K562 (cell line): Measurements from ENCODE around the gene ADAMTS10. TPM values are rescaled to one million over a fixed set of nuclear protein-coding genes. Genes with fewer than 3 reads are reported as not detected.

Source experiments
- SIN3A ChIP-seq, 2 experiments: fragments of 150-350 bp in 1 of 2; IDR thresholded peaks; 2 replicates each; pipeline ENCODE4 v1.6.1; 2011 to 2016; ENCODE audit warnings: borderline replicate concordance in 2 of 2, low read depth in 2 of 2, low read length in 2 of 2, mild to moderate bottlenecking in 2 of 2, moderate library complexity in 2 of 2; ENCODE audit not compliant: control insufficient read depth in 1 of 2
- SMARCA5 ChIP-seq: fragments of 450-650 bp; IDR thresholded peaks from 2 replicates; pipeline ENCODE4 v1.6.1; 2016
- THAP12 ChIP-seq: fragments of 250-450 bp; sonication (Bioruptor Pico); IDR thresholded peaks from 2 replicates; pipeline ENCODE4 v1.9.0; 2021; ENCODE audit warnings: mild to moderate bottlenecking, inconsistent platforms
- THRAP3 ChIP-seq: fragments of 450-650 bp; IDR thresholded peaks from 2 replicates; pipeline ENCODE4 v1.6.1; 2016; ENCODE audit warnings: mild to moderate bottlenecking, inconsistent platforms, borderline replicate concordance
- polyA plus RNA-seq, 8 experiments: library from polyadenylated mRNA; depleted of rRNA in 4 of 8; stranded (reverse) in 5 of 8; unstranded in 3 of 8; fragments of >200 nt; fragmentation: Nextera tagmentation in 2 of 8; fragmentation: Illumina TruSeq in 1 of 8; extraction: Ambion mirVana in 2 of 8; extraction: Trizol in 1 of 8; gene quantifications; 2 replicates each; pipeline versions ENCODE4 v1.2.1 to v1.2.3, GENCODE V29; 2011 to 2014; ENCODE audit warnings: inconsistent platforms in 1 of 8, missing spikeins in 1 of 8
- total RNA-seq, 7 experiments: library from RNA; depleted of rRNA in 6 of 7; stranded (reverse); fragments of >200 nt in 6 of 7; fragmentation: Illumina TruSeq in 2 of 7; extraction: Trizol in 2 of 7; gene quantifications; 2 replicates each; pipeline versions ENCODE4 v1.2.1 to v1.2.3, GENCODE V29; 2011 to 2021; ENCODE audit warnings: low replicate concordance in 1 of 7
- TF ChIP-seq, protein P1 (sequence below): fragments of 250-450 bp; sonication (Bioruptor Pico); IDR thresholded peaks from 2 replicates; pipeline ENCODE4 v1.4.0; 2020; ENCODE audit warnings: mild to moderate bottlenecking, moderate library complexity
- TF ChIP-seq, protein P2 (sequence below): sonication (generic); formaldehyde crosslinking; IDR thresholded peaks from 2 replicates; pipeline ENCODE4 v1.8.0; 2022; ENCODE audit warnings: mild to moderate bottlenecking, missing genetic modification reagents

ADAMTS10 gene
- total and polyA plus RNA-seq, 9 of the 15 experiments (the other 6 are each of a cell fraction or from before 2014, with no cell fraction given), result 0.33 to 1.8 (median 0.57) TPM; not detected in 4

- TF ChIP-seq THAP12 (CRISPR knock-in tag) (no peak), SIN3A (IDR thresholded peaks at IDR 0.05; ENCODE audit: borderline replicate concordance in 2 of 2, control insufficient read depth in 1 of 2, low read depth in 2 of 2, low read length in 2 of 2) (no peak), THRAP3 (no peak), SMARCA5 (0 out of 2 replicates have a peak, but pooled peaks have one; percentile 41)
- TF ChIP-seq, protein P1, sequence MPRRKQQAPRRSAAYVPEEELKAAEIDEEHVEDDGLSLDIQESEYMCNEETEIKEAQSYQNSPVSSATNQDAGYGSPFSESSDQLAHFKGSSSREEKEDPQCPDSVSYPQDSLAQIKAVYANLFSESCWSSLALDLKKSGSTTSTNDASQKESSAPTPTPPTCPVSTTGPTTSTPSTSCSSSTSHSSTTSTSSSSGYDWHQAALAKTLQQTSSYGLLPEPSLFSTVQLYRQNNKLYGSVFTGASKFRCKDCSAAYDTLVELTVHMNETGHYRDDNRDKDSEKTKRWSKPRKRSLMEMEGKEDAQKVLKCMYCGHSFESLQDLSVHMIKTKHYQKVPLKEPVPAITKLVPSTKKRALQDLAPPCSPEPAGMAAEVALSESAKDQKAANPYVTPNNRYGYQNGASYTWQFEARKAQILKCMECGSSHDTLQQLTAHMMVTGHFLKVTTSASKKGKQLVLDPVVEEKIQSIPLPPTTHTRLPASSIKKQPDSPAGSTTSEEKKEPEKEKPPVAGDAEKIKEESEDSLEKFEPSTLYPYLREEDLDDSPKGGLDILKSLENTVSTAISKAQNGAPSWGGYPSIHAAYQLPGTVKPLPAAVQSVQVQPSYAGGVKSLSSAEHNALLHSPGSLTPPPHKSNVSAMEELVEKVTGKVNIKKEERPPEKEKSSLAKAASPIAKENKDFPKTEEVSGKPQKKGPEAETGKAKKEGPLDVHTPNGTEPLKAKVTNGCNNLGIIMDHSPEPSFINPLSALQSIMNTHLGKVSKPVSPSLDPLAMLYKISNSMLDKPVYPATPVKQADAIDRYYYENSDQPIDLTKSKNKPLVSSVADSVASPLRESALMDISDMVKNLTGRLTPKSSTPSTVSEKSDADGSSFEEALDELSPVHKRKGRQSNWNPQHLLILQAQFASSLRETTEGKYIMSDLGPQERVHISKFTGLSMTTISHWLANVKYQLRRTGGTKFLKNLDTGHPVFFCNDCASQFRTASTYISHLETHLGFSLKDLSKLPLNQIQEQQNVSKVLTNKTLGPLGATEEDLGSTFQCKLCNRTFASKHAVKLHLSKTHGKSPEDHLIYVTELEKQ (CRISPR knock-in tag), result no peak
- TF ChIP-seq, protein P2, sequence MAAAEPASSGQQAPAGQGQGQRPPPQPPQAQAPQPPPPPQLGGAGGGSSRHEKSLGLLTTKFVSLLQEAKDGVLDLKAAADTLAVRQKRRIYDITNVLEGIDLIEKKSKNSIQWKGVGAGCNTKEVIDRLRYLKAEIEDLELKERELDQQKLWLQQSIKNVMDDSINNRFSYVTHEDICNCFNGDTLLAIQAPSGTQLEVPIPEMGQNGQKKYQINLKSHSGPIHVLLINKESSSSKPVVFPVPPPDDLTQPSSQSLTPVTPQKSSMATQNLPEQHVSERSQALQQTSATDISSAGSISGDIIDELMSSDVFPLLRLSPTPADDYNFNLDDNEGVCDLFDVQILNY (CRISPR knock-in tag), result no peak
Measured at GRCh38 chr19:8641908-8642547, 31.5 kb upstream of the ADAMTS10 start (continued).
